K562 treated with DMSO at 1 percent for 48 hours (cell line): ENCODE results near the gene LRAT. TPM values are rescaled to one million over a fixed set of nuclear protein-coding genes. Genes with fewer than 3 reads are reported as not detected.

Experiments
- total RNA-seq: library from RNA; unstranded; fragments of 300-600 nt; gene quantifications from 2 replicates; pipeline ENCODE4 v1.2.3, GENCODE V29; 2022; ENCODE audit warnings: low replicate concordance; ENCODE audit errors: extremely low read depth

The LRAT gene
- not detected in 2 replicates for total RNA-seq

DNA sequence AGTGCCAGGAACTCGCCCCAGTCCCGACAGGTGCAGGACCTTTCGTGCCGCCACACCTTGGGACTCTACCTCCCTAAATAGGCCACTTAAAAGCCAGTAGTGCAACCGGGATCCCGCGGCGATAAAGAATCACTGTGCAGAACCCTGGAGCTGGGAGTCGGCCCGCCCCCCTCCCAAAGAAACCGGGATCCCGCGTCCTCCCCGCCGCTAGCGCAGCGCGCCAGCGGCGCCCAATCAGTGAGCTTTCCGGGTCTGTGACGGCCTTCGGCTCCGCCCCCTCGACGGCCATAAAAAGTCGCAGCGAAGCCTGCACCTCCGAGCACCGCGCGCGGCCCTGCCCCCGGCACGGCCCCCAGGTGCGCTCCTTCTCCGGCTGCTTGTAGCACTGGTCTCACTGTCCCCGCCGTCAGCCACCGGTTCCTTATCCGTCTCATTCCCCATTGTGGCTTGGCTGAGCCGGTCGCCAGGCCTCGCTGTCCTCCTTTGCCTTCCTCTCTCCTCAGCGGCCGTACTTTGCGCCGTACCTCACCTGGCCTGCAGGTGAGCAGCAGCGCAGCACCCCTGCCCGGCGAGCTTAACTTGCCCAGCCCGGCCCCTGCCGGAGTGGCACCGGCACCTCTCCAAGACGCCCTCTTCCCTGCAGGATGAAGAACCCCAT lies at the start of gene LRAT:
TSS of gene LRAT (plus strand) at position 318 of the 658 bp plus-strand sequence. CDS start at position 645, 327 bp downstream.

DNA sequence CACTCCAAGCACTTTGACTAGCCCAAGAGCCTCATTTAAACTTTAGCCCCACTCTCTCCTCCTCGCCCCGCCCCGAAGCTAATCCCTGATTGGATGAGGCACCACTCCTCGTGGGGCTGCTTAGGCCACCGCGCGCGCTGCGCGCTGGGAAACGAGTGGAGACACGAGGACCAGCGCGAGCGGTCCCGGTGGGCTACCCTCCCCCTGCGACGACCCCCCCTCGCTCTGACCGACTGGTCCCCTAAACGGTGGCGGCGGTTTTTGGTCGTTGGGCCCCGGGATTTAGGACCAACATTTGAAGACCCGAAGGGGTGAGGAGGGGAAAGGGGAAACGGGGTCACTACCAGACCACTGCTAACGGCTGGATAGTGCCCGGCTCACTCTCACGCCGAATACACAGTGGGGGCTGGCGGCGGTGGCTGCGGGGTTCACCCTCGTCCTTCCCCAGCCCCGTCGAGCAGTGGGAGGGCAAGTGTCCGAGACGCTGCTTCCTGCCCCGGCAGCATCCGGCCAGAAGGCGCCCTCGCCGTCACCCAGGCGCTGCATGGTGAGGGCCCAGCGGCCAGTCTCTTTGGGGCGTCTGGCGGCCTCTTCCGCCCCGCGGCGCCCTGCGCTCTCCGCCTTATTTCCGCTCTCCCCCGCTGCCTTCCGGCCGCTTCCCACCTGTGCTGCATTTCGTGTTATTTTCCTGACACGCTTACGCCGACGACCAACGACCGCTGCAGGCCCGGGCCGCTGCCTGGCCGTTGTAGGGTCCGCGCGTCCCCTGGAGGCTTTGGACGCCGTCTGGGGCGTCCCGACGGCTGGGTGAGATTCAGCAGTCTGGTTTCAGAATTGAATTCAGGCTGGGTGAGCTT lies 37.6 kb downstream of the LRAT start, which contains the start of gene RBM46:
TSS of gene RBM46 (plus strand) at position 147 of the 857 bp plus-strand sequence. CDS start 15,481 bp downstream, outside the sequence.

Other genes with a start within 250 kb of the LRAT start
- not detected in 2 replicates for gene PLRG1, start 193.6 kb upstream of the LRAT start, total RNA-seq
- not detected in 2 replicates for gene FGB, start 181.0 kb upstream of the LRAT start, total RNA-seq
- not detected in 2 replicates for gene FGA, start 153.3 kb upstream of the LRAT start, total RNA-seq
- not detected in 2 replicates for gene FGG, start 131.3 kb upstream of the LRAT start, total RNA-seq
- not detected in 2 replicates for gene RBM46, start 37.3 kb downstream of the LRAT start, total RNA-seq